Measurements from ENCODE around the gene CD160. TPM values are rescaled to one million over a fixed set of nuclear protein-coding genes. Genes with fewer than 3 reads are reported as not detected.
"Not testable (repeated sequence)": the region's sequence is repeated elsewhere in the genome, so short reads cannot be mapped to it uniquely, and the experiment has no call there.

The CD160 gene
- total and polyA plus RNA-seq, 2 of the 4 experiments (the other 2 are of a cell fraction) = not detected

GRCh38 chr1:145726193-145726592, 6.9 kb downstream of the CD160 start:
- CTCF ChIA-PET; BruUV-seq (replicated peaks); ATAC-seq (ENCODE audit: low read depth); H3K36me3 ChIP-seq (ENCODE audit: control insufficient read depth, insufficient read depth, low read length); H2AFZ ChIP-seq (replicated peaks; ENCODE audit: low read length, poor library complexity); H3K4me2 ChIP-seq (ENCODE audit: low read depth, low read length); H3K9ac ChIP-seq (ENCODE audit: low read depth, low read length); H4K91ac ChIP-seq (ENCODE audit: insufficient read depth, low read depth, low read length); H3K14ac ChIP-seq (replicated peaks; ENCODE audit: low read depth, low read length); H4K20me1 ChIP-seq (ENCODE audit: insufficient read depth, low read length); H2BK120ac ChIP-seq (ENCODE audit: low read depth, low read length); H3K18ac ChIP-seq (ENCODE audit: low read depth, low read length); H2AK5ac ChIP-seq (ENCODE audit: low read depth, low read length); H3K4ac ChIP-seq (ENCODE audit: low read depth, low read length); H3K23ac ChIP-seq (ENCODE audit: low read depth, low read length); H2BK15ac ChIP-seq (ENCODE audit: low read depth, low read length); H4K8ac ChIP-seq (ENCODE audit: low read depth in 2 of 2, low read length in 2 of 2); POLR2A ChIA-PET (ENCODE audit: unreplicated experiment); in situ Hi-C loops (cut with MboI; ENCODE audit: low sequenced_read_pairs); H3K56ac ChIP-seq (ENCODE audit: extremely low read depth, insufficient read depth, low read length); H2BK5ac ChIP-seq (ENCODE audit: low read depth, low read length, poor library complexity, severe bottlenecking); H3K27ac ChIP-seq (ENCODE audit: insufficient read depth, low read length); DNase-seq; H2BK20ac ChIP-seq (ENCODE audit: low read depth, low read length); dilution Hi-C loops (cut with HindIII; ENCODE audit: low sequenced_read_pairs, unreplicated experiment); H3K27me3 ChIP-seq (ENCODE audit: control insufficient read depth, insufficient read depth, low read length); H2AK9ac ChIP-seq (replicated peaks; ENCODE audit: low read depth, low read length, poor library complexity); H3K4me3 ChIP-seq (ENCODE audit: insufficient read depth, low read depth, low read length); H3K9me3 ChIP-seq (ENCODE audit: control insufficient read depth, insufficient read depth, low read length); H4K5ac ChIP-seq (ENCODE audit: low read depth, low read length): not testable (repeated sequence)
- Histone ChIP-seq H3K79me1 (ENCODE audit: low read depth in 1 of 2, low read length in 2 of 2) (peaks cover 6 to 11% of the 10 kb centered on the region in 2 experiments; a peak in 3 of 4 replicates), H3K4me1 (ENCODE audit: control insufficient read depth, insufficient read depth, low read length) (peaks cover 14% of the 10 kb centered on the region), H3K9me1 (ENCODE audit: insufficient read depth, low read length) (peaks cover 11% of the 10 kb centered on the region)
- no CpG with 5 or more reads among the region's 5 CpGs for WGBS, 2 experiments (ENCODE audit: extremely low coverage in 2 of 2, insufficient read length in 1 of 2)
- intact Hi-C loops (cut with micrococcal nuclease) = loop anchor here (10.0 kb wide), 1 partner anchor 99 kb away; the partner anchor contains the start of genes POLR3C and RNF115
